ENCODE data around the gene NWD2.

Gene NWD2

DNA sequence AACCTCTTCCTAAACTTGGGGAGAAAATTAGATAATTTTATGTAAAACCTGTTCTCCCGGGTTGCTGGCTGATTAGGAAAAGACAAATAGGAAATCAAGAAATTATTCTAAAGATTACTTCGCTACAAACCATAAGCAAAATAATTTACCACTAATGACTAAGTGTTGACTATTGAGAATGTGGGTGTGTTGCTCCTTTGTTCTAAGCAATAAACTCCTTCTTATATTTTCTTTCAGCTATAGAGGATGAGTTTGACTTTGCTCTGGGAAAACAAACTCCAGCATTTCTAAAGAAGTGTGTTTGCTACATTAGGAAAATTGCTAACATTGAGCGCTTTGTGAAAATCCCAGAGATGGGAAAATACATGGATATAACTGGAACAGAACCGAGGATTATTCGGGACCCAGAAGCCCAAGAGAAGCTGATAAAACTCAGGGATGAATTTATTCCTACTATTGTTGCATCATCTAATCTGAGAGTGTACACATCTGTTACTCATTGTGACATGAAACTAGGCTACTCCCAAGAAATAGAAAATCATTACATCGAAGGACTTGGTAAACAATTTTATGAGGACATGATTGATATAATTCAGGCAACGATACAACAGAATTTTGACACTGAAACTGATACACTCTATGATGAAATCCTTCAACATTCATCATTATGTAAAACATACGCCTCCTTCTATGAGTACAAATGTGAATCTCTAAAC lies 194.2 kb downstream of the NWD2 start:
- Histone ChIP-seq H3K27ac (ENCODE audit: extremely low read depth, low read depth, low read length) (no peak overlapping the region), H3K4me1 (ENCODE audit: control insufficient read depth, insufficient read depth, low read length) (no peaks in the 10 kb centered on the region), H3K9me3 (ENCODE audit: control insufficient read depth, insufficient read depth, low read depth, low read length) (no peaks in the 10 kb centered on the region), H3K36me3 (ENCODE audit: control insufficient read depth in 2 of 2, insufficient read depth in 1 of 2, low read length in 2 of 2) (no peaks in the 10 kb centered on the region), H3K4me3 (ENCODE audit: low read depth, low read length) (no peak overlapping the region)
- TF ChIP-seq, protein P1, sequence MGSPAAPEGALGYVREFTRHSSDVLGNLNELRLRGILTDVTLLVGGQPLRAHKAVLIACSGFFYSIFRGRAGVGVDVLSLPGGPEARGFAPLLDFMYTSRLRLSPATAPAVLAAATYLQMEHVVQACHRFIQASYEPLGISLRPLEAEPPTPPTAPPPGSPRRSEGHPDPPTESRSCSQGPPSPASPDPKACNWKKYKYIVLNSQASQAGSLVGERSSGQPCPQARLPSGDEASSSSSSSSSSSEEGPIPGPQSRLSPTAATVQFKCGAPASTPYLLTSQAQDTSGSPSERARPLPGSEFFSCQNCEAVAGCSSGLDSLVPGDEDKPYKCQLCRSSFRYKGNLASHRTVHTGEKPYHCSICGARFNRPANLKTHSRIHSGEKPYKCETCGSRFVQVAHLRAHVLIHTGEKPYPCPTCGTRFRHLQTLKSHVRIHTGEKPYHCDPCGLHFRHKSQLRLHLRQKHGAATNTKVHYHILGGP (tag by site-specific recombination; IDR thresholded peaks at IDR 0.05), result peak; percentile 48; the same call in 1 of the 2 replicates
- no peak for TF ChIP-seq ZNF792 (tag by site-specific recombination; IDR thresholded peaks at IDR 0.05)
- CTCF ChIA-PET, result no interaction called here
- POLR2A ChIA-PET, result no interaction called here

DNA sequence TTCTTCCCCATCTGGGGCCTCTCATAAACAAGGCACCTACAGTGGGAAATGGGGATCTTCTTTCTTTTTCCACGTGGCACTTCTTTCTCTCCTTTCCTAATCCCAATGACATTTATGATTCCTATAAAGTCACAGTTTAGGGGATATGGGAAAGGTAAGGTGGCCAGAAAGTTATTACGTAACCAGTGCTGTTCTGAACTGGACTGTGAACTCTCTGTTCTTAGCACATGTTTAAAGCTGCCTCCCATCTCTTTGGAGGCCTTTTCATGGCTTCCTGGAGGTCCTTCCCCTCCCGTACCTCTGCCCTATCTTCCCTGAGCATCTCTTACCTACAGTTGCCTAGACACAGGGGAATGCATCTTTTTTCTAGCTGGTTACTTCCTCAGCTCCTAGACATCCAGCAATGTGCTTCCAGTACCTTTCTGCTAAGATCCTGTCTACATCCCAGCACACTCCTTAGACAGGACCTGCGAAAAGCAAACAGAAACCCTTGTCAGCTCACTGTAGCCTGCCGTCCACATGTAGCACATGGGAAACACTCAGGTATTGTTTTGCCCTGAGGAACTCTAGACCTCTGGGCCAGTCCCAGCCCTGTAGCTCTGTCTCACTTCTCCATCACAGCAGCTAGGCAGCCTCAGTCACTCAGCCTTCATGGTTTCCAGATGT lies 195.4 kb downstream of the NWD2 start:
- TF ChIP-seq BCL11A (tag by site-specific recombination; IDR thresholded peaks at IDR 0.05; ENCODE audit: low read depth), result no peak
- TF ChIP-seq ZNF560 (tag by site-specific recombination; IDR thresholded peaks at IDR 0.05; ENCODE audit: borderline replicate concordance), result no peak
- TF ChIP-seq, protein P2, sequence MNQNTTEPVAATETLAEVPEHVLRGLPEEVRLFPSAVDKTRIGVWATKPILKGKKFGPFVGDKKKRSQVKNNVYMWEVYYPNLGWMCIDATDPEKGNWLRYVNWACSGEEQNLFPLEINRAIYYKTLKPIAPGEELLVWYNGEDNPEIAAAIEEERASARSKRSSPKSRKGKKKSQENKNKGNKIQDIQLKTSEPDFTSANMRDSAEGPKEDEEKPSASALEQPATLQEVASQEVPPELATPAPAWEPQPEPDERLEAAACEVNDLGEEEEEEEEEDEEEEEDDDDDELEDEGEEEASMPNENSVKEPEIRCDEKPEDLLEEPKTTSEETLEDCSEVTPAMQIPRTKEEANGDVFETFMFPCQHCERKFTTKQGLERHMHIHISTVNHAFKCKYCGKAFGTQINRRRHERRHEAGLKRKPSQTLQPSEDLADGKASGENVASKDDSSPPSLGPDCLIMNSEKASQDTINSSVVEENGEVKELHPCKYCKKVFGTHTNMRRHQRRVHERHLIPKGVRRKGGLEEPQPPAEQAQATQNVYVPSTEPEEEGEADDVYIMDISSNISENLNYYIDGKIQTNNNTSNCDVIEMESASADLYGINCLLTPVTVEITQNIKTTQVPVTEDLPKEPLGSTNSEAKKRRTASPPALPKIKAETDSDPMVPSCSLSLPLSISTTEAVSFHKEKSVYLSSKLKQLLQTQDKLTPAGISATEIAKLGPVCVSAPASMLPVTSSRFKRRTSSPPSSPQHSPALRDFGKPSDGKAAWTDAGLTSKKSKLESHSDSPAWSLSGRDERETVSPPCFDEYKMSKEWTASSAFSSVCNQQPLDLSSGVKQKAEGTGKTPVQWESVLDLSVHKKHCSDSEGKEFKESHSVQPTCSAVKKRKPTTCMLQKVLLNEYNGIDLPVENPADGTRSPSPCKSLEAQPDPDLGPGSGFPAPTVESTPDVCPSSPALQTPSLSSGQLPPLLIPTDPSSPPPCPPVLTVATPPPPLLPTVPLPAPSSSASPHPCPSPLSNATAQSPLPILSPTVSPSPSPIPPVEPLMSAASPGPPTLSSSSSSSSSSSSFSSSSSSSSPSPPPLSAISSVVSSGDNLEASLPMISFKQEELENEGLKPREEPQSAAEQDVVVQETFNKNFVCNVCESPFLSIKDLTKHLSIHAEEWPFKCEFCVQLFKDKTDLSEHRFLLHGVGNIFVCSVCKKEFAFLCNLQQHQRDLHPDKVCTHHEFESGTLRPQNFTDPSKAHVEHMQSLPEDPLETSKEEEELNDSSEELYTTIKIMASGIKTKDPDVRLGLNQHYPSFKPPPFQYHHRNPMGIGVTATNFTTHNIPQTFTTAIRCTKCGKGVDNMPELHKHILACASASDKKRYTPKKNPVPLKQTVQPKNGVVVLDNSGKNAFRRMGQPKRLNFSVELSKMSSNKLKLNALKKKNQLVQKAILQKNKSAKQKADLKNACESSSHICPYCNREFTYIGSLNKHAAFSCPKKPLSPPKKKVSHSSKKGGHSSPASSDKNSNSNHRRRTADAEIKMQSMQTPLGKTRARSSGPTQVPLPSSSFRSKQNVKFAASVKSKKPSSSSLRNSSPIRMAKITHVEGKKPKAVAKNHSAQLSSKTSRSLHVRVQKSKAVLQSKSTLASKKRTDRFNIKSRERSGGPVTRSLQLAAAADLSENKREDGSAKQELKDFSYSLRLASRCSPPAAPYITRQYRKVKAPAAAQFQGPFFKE (tag by site-specific recombination; IDR thresholded peaks at IDR 0.05; ENCODE audit: borderline replicate concordance), result no peak
- TF ChIP-seq ZNF112 (tag by site-specific recombination; IDR thresholded peaks at IDR 0.05), result no peak
- TF ChIP-seq, protein P3, sequence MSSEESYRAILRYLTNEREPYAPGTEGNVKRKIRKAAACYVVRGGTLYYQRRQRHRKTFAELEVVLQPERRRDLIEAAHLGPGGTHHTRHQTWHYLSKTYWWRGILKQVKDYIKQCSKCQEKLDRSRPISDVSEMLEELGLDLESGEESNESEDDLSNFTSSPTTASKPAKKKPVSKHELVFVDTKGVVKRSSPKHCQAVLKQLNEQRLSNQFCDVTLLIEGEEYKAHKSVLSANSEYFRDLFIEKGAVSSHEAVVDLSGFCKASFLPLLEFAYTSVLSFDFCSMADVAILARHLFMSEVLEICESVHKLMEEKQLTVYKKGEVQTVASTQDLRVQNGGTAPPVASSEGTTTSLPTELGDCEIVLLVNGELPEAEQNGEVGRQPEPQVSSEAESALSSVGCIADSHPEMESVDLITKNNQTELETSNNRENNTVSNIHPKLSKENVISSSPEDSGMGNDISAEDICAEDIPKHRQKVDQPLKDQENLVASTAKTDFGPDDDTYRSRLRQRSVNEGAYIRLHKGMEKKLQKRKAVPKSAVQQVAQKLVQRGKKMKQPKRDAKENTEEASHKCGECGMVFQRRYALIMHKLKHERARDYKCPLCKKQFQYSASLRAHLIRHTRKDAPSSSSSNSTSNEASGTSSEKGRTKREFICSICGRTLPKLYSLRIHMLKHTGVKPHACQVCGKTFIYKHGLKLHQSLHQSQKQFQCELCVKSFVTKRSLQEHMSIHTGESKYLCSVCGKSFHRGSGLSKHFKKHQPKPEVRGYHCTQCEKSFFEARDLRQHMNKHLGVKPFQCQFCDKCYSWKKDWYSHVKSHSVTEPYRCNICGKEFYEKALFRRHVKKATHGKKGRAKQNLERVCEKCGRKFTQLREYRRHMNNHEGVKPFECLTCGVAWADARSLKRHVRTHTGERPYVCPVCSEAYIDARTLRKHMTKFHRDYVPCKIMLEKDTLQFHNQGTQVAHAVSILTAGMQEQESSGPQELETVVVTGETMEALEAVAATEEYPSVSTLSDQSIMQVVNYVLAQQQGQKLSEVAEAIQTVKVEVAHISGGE (tag by site-specific recombination; conservative IDR thresholded peaks at IDR 0.05; ENCODE audit: low read depth), result no peak
- TF ChIP-seq ZNF335 (tag by site-specific recombination; conservative IDR thresholded peaks at IDR 0.05), result no peak
- TF ChIP-seq ZNF140 (tag by site-specific recombination; IDR thresholded peaks at IDR 0.05), result no peak
- TF ChIP-seq ZNF792 (tag by site-specific recombination; IDR thresholded peaks at IDR 0.05), result no peak
- TF ChIP-seq ZNF155 (tag by site-specific recombination; IDR thresholded peaks at IDR 0.05), result no peak
- TF ChIP-seq ZNF621 (tag by site-specific recombination; IDR thresholded peaks at IDR 0.05), result no peak
- TF ChIP-seq ZNF223 (tag by site-specific recombination; IDR thresholded peaks at IDR 0.05), result no peak
- no peak for TF ChIP-seq ZNF600 (tag by site-specific recombination; IDR thresholded peaks at IDR 0.05)
- TF ChIP-seq ZNF624 (tag by site-specific recombination; IDR thresholded peaks at IDR 0.05), result no peak
- no peak for TF ChIP-seq ZSCAN23 (tag by site-specific recombination; IDR thresholded peaks at IDR 0.05)
- no peak for TF ChIP-seq YY1 (tag by site-specific recombination; IDR thresholded peaks at IDR 0.05)
- TF ChIP-seq ZBTB17 (tag by site-specific recombination; IDR thresholded peaks at IDR 0.05), result no peak
- TF ChIP-seq ZNF514 (tag by site-specific recombination; IDR thresholded peaks at IDR 0.05), result no peak
- TF ChIP-seq ZNF830 (tag by site-specific recombination; IDR thresholded peaks at IDR 0.05; ENCODE audit: low read depth), result no peak
- TF ChIP-seq ZNF311 (tag by site-specific recombination; IDR thresholded peaks at IDR 0.05; ENCODE audit: borderline replicate concordance), result no peak
- TF ChIP-seq, protein P4, sequence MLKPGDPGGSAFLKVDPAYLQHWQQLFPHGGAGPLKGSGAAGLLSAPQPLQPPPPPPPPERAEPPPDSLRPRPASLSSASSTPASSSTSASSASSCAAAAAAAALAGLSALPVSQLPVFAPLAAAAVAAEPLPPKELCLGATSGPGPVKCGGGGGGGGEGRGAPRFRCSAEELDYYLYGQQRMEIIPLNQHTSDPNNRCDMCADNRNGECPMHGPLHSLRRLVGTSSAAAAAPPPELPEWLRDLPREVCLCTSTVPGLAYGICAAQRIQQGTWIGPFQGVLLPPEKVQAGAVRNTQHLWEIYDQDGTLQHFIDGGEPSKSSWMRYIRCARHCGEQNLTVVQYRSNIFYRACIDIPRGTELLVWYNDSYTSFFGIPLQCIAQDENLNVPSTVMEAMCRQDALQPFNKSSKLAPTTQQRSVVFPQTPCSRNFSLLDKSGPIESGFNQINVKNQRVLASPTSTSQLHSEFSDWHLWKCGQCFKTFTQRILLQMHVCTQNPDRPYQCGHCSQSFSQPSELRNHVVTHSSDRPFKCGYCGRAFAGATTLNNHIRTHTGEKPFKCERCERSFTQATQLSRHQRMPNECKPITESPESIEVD (tag by site-specific recombination; IDR thresholded peaks at IDR 0.05), result no peak
- Histone ChIP-seq H3K4me1 (ENCODE audit: control insufficient read depth, insufficient read depth, low read length) (no peaks in the 10 kb centered on the region), H3K36me3 (ENCODE audit: control insufficient read depth in 2 of 2, insufficient read depth in 1 of 2, low read length in 2 of 2) (no peaks in the 10 kb centered on the region), H3K4me3 (ENCODE audit: low read depth, low read length) (no peak overlapping the region), H3K9me3 (ENCODE audit: control insufficient read depth, insufficient read depth, low read depth, low read length) (no peaks in the 10 kb centered on the region), H3K27ac (ENCODE audit: extremely low read depth, low read depth, low read length) (no peak overlapping the region)
- CTCF ChIA-PET, result interaction anchor here (2.2 kb wide), 1 partner anchor 13 kb away, joined by 14 read pairs; a partner anchor contains a TSS
- POLR2A ChIA-PET, result interaction anchor here (0.9 kb wide), 1 partner anchor 13 kb away, joined by 4 read pairs; no protein-coding TSS in a partner anchor
